Measurements from ENCODE around the gene DNAH1.

DNAH1 gene

DNA sequence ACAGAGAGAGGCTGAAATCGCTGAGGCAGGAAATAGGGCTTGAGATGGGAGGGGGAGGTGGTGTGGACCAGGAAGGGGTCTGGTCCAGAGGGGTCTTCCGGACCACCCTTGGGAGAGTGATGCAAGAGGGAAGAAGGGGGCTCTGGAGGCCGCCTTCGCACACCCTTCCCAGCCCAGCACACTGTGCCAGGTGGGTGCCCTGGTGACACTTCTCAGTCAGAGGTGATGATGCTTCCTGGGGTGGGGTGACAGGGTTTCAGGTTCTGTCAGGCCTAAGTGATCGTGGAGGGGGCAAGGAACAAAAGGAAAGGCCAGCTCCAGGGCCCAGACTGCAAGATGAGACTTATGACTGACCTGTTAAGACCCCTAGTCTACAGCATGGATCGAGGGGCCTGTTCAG, 116.1 kb downstream of the DNAH1 start:
- H3K27me3 ChIP-seq (replicated peaks; ENCODE audit: insufficient read depth, low read length) = no peaks in the 10 kb centered on the region
- H3K4me3 ChIP-seq (ENCODE audit: low read length) = no peak overlapping the region
- no peak overlapping the region for H2AFZ ChIP-seq (ENCODE audit: low read length)

GRCh38 chr3:52432691-52433141, 116.6 kb downstream of the DNAH1 start:
- no peaks in the 10 kb centered on the region for H3K4me1 ChIP-seq (ENCODE audit: low read length)
- H2AFZ ChIP-seq (ENCODE audit: low read length) = no peak overlapping the region
- H3K79me2 ChIP-seq (ENCODE audit: low read length) = no peaks in the 10 kb centered on the region
- H3K9me2 ChIP-seq (replicated peaks; ENCODE audit: insufficient read depth, low read length) = no peaks in the 10 kb centered on the region
- TF ChIP-seq, protein P1, sequence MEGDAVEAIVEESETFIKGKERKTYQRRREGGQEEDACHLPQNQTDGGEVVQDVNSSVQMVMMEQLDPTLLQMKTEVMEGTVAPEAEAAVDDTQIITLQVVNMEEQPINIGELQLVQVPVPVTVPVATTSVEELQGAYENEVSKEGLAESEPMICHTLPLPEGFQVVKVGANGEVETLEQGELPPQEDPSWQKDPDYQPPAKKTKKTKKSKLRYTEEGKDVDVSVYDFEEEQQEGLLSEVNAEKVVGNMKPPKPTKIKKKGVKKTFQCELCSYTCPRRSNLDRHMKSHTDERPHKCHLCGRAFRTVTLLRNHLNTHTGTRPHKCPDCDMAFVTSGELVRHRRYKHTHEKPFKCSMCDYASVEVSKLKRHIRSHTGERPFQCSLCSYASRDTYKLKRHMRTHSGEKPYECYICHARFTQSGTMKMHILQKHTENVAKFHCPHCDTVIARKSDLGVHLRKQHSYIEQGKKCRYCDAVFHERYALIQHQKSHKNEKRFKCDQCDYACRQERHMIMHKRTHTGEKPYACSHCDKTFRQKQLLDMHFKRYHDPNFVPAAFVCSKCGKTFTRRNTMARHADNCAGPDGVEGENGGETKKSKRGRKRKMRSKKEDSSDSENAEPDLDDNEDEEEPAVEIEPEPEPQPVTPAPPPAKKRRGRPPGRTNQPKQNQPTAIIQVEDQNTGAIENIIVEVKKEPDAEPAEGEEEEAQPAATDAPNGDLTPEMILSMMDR (IDR thresholded peaks at IDR 0.05; ENCODE audit: low read length) = no peak
- TF ChIP-seq EZH2 (optimal IDR thresholded peaks at IDR 0.05; ENCODE audit: low read depth, low read length) (no peak), EZH2phosphoT487 (IDR thresholded peaks at IDR 0.05; ENCODE audit: low read length) (no peak)
- no peak overlapping the region for H3K4me2 ChIP-seq (ENCODE audit: low read depth, low read length)
- no peaks in the 10 kb centered on the region for H3F3A ChIP-seq (ENCODE audit: insufficient read depth, low read length)
- H3K9ac ChIP-seq (ENCODE audit: low read length) = no peak overlapping the region
- H4K20me1 ChIP-seq (ENCODE audit: insufficient read depth, low read length) = no peaks in the 10 kb centered on the region
- no peak overlapping the region for H3K4me3 ChIP-seq (ENCODE audit: low read length)
- H3K27ac ChIP-seq (ENCODE audit: low read length) = no peak overlapping the region
- DNase-seq = no peak
- H3K27me3 ChIP-seq (replicated peaks; ENCODE audit: insufficient read depth, low read length) = no peaks in the 10 kb centered on the region
- H3K9me3 ChIP-seq (replicated peaks; ENCODE audit: insufficient read depth, low read length) = no peaks in the 10 kb centered on the region
- no peaks in the 10 kb centered on the region for H3K36me3 ChIP-seq (replicated peaks; ENCODE audit: insufficient read depth, low read length)

More for the DNA sequence above, 116.1 kb downstream of the DNAH1 start:
- DNase-seq = no peak
- TF ChIP-seq, protein P1 (IDR thresholded peaks at IDR 0.05; ENCODE audit: low read length) = no peak
- TF ChIP-seq EZH2phosphoT487 (IDR thresholded peaks at IDR 0.05; ENCODE audit: low read length) = no peak
- no peak for TF ChIP-seq EZH2 (optimal IDR thresholded peaks at IDR 0.05; ENCODE audit: low read depth, low read length)
- no peak overlapping the region for H3K27ac ChIP-seq (ENCODE audit: low read length)
- no peaks in the 10 kb centered on the region for H3K79me2 ChIP-seq (ENCODE audit: low read length)
- no peaks in the 10 kb centered on the region for H4K20me1 ChIP-seq (ENCODE audit: insufficient read depth, low read length)
- H3K9me2 ChIP-seq (replicated peaks; ENCODE audit: insufficient read depth, low read length) = no peaks in the 10 kb centered on the region
- H3K9ac ChIP-seq (ENCODE audit: low read length) = no peak overlapping the region
- H3K36me3 ChIP-seq (replicated peaks; ENCODE audit: insufficient read depth, low read length) = no peaks in the 10 kb centered on the region
- H3K9me3 ChIP-seq (replicated peaks; ENCODE audit: insufficient read depth, low read length) = no peaks in the 10 kb centered on the region
- H3F3A ChIP-seq (ENCODE audit: insufficient read depth, low read length) = no peaks in the 10 kb centered on the region
- no peaks in the 10 kb centered on the region for H3K4me1 ChIP-seq (ENCODE audit: low read length)
- H3K4me2 ChIP-seq (ENCODE audit: low read depth, low read length) = no peak overlapping the region

GRCh38 chr3:52433328-52433995, 117.3 kb downstream of the DNAH1 start:
- Histone ChIP-seq H3K4me1 (ENCODE audit: low read length) (no peaks in the 10 kb centered on the region), H3K4me3 (ENCODE audit: low read length) (no peak overlapping the region), H3K36me3 (replicated peaks; ENCODE audit: insufficient read depth, low read length) (no peaks in the 10 kb centered on the region), H3K9me3 (replicated peaks; ENCODE audit: insufficient read depth, low read length) (no peaks in the 10 kb centered on the region), H2AFZ (ENCODE audit: low read length) (no peak overlapping the region), H4K20me1 (ENCODE audit: insufficient read depth, low read length) (no peaks in the 10 kb centered on the region), H3F3A (ENCODE audit: insufficient read depth, low read length) (no peaks in the 10 kb centered on the region), H3K9me2 (replicated peaks; ENCODE audit: insufficient read depth, low read length) (no peaks in the 10 kb centered on the region), H3K79me2 (ENCODE audit: low read length) (no peaks in the 10 kb centered on the region), H3K27me3 (replicated peaks; ENCODE audit: insufficient read depth, low read length) (no peaks in the 10 kb centered on the region), H3K9ac (ENCODE audit: low read length) (no peak overlapping the region), H3K27ac (ENCODE audit: low read length) (no peak overlapping the region), H3K4me2 (ENCODE audit: low read depth, low read length) (no peak overlapping the region)
- DNase-seq = no peak
- TF ChIP-seq, protein P1 (IDR thresholded peaks at IDR 0.05; ENCODE audit: low read length) = no peak
- TF ChIP-seq EZH2phosphoT487 (IDR thresholded peaks at IDR 0.05; ENCODE audit: low read length) = no peak
